Spleen (tissue), 7 donors: Measurements from ENCODE around the gene LSMEM2.

Source experiments
- CTCF ChIP-seq, 11 experiments: fragments of 200-600 bp in 7 of 11; fragments of 450-650 bp in 4 of 11; sonication (generic) in 4 of 11; IDR thresholded peaks in 8 of 11; conservative IDR thresholded peaks in 3 of 11; 1 replicate in 7 of 11; 2 replicates in 4 of 11; pipeline versions ENCODE4 v1.4.0 to v1.8.0; 2016 to 2021; ENCODE audit warnings: antibody characterized with exemption in 11 of 11, inconsistent platforms in 4 of 11, mild to moderate bottlenecking in 1 of 11
- POLR2A ChIP-seq, 3 donors: fragments of 450-650 bp; IDR thresholded peaks; one replicate each; pipeline ENCODE4 v1.5.1; 2017; ENCODE audit warnings: antibody characterized with exemption in 3 of 3, mild to moderate bottlenecking in 1 of 3
- POLR2AphosphoS5 ChIP-seq, 3 donors: sonication (generic); formaldehyde crosslinking; IDR thresholded peaks; one replicate each; pipeline ENCODE4 v1.5.1; 2017; ENCODE audit warnings: antibody characterized with exemption in 3 of 3
- donor health status: DM: no; HTN: no; CAD: no; lungs with moderate emphysema.
- donor health status: DM: no; HTN: no; CAD: no.
- donor health status: DM: no; HTN: no; CAD: no.

GRCh38 chr3:50317300-50317699 lies 38.4 kb downstream of the LSMEM2 start:
- TF ChIP-seq POLR2A (IDR thresholded peaks at IDR 0.05): no peak
- TF ChIP-seq CTCF (IDR thresholded peaks at IDR 0.05 in 8 of 11, conservative IDR thresholded peaks at IDR 0.05 in 3 of 11): no peak
- TF ChIP-seq POLR2AphosphoS5 (IDR thresholded peaks at IDR 0.05): peak in 2 of 3 donors; percentile 15 to 23
